HepG2 (cell line): ENCODE results near the gene AIP. TPM values are rescaled to one million over a fixed set of nuclear protein-coding genes. Genes with fewer than 3 reads are reported as not detected.

Experiments
- ATM ChIP-seq: fragments of 450-650 bp; IDR thresholded peaks from 2 replicates; pipeline ENCODE4 v1.7.1; 2017; ENCODE audit warnings: mild to moderate bottlenecking, borderline replicate concordance
- GZF1 ChIP-seq: sonication (generic); formaldehyde crosslinking; IDR thresholded peaks from 2 replicates; pipeline ENCODE4 v1.5.1; 2020; ENCODE audit warnings: mild to moderate bottlenecking, missing genetic modification reagents
- HDAC1 ChIP-seq: sonication (generic); formaldehyde crosslinking; IDR thresholded peaks from 2 replicates; pipeline ENCODE4 v1.5.1; 2020; ENCODE audit warnings: mild to moderate bottlenecking, missing genetic modification reagents
- HMG20A ChIP-seq: IDR thresholded peaks from 2 replicates; pipeline ENCODE4 v1.6.1; 2016; ENCODE audit warnings: borderline replicate concordance
- HOXD1 ChIP-seq: sonication (generic); formaldehyde crosslinking; IDR thresholded peaks from 2 replicates; pipeline ENCODE4 v1.5.0; 2020; ENCODE audit warnings: missing genetic modification reagents
- KLF6 ChIP-seq: IDR thresholded peaks from 2 replicates; pipeline ENCODE4 v1.8.0; 2016; ENCODE audit warnings: missing biosample characterization, missing genetic modification reagents
- LCORL ChIP-seq, 2 experiments: fragments of 450-650 bp in 1 of 2; sonication (generic) in 1 of 2; formaldehyde crosslinking in 1 of 2; IDR thresholded peaks; 2 replicates each; pipeline versions ENCODE4 v1.5.0 to v1.6.1; 2017 to 2020; ENCODE audit warnings: antibody characterized with exemption in 1 of 2, missing genetic modification reagents in 1 of 2
- MXD4 ChIP-seq: IDR thresholded peaks from 2 replicates; pipeline ENCODE4 v1.6.1; 2016; ENCODE audit warnings: mild to moderate bottlenecking, missing biosample characterization, missing genetic modification reagents
- NR1H2 ChIP-seq: sonication (generic); formaldehyde crosslinking; IDR thresholded peaks from 2 replicates; pipeline ENCODE4 v1.8.1; 2022; ENCODE audit warnings: low read depth, missing genetic modification reagents, borderline replicate concordance
- SALL1 ChIP-seq: sonication (generic); formaldehyde crosslinking; IDR thresholded peaks from 2 replicates; pipeline ENCODE4 v1.8.0; 2022; ENCODE audit warnings: mild to moderate bottlenecking, missing genetic modification reagents
- SSRP1 ChIP-seq: IDR thresholded peaks from 2 replicates; pipeline ENCODE4 v1.6.1; 2016; ENCODE audit warnings: control low read depth
- THYN1 ChIP-seq: sonication (generic); formaldehyde crosslinking; IDR thresholded peaks from 2 replicates; pipeline ENCODE4 v1.8.1; 2023; ENCODE audit warnings: low read depth, mild to moderate bottlenecking, moderate library complexity, missing genetic modification reagents, borderline replicate concordance
- ZNF10 ChIP-seq: sonication (generic); formaldehyde crosslinking; IDR thresholded peaks from 2 replicates; pipeline ENCODE4 v1.4.0; 2020; ENCODE audit warnings: mild to moderate bottlenecking, low read depth, missing genetic modification reagents, borderline replicate concordance
- ZNF264 ChIP-seq: sonication (generic); formaldehyde crosslinking; IDR thresholded peaks from 2 replicates; pipeline ENCODE4 v1.4.0; 2020; ENCODE audit warnings: missing genetic modification reagents
- ZNF44 ChIP-seq: sonication (generic); formaldehyde crosslinking; IDR thresholded peaks from 2 replicates; pipeline ENCODE4 v1.5.1; 2020; ENCODE audit warnings: mild to moderate bottlenecking, missing genetic modification reagents
- ZNF615 ChIP-seq: sonication (generic); formaldehyde crosslinking; IDR thresholded peaks from 2 replicates; pipeline ENCODE4 v1.5.0; 2020; ENCODE audit warnings: mild to moderate bottlenecking, missing genetic modification reagents, borderline replicate concordance
- ZNF670 ChIP-seq: sonication (generic); formaldehyde crosslinking; IDR thresholded peaks from 2 replicates; pipeline ENCODE4 v1.8.0; 2022; ENCODE audit warnings: mild to moderate bottlenecking, missing genetic modification reagents, borderline replicate concordance
- ZNF720 ChIP-seq: sonication (generic); formaldehyde crosslinking; IDR thresholded peaks from 2 replicates; pipeline ENCODE4 v1.4.0; 2020; ENCODE audit warnings: missing genetic modification reagents
- ZNF790 ChIP-seq: sonication (generic); formaldehyde crosslinking; IDR thresholded peaks from 2 replicates; pipeline ENCODE4 v1.8.0; 2022; ENCODE audit warnings: missing genetic modification reagents, mild to moderate bottlenecking, borderline replicate concordance
- polyA plus RNA-seq, 8 experiments: library from polyadenylated mRNA; depleted of rRNA in 3 of 8; stranded (reverse) in 7 of 8; unstranded in 1 of 8; fragments of >200 nt; fragmentation: Illumina TruSeq in 4 of 8; extraction: Trizol in 4 of 8; gene quantifications; 2 replicates each; pipeline versions ENCODE4 v1.2.1 to v1.2.3, GENCODE V29; 2011 to 2016; ENCODE audit warnings: low read depth in 4 of 8, missing spikeins in 1 of 8, mixed read lengths in 1 of 8; ENCODE audit not compliant: insufficient read depth in 1 of 8
- total RNA-seq, 5 experiments: library from RNA; depleted of rRNA; stranded (reverse); fragments of >200 nt; fragmentation: Illumina TruSeq; extraction: Trizol; gene quantifications; 2 replicates each; pipeline ENCODE4 v1.2.3, GENCODE V29; 2016; ENCODE audit warnings: low read depth in 1 of 5
- TF ChIP-seq, protein P1 (sequence below): sonication (generic); formaldehyde crosslinking; IDR thresholded peaks from 2 replicates; pipeline ENCODE4 v1.5.0; 2020; ENCODE audit warnings: mild to moderate bottlenecking, missing genetic modification reagents
- TF ChIP-seq, protein P2 (sequence below): sonication (generic); formaldehyde crosslinking; IDR thresholded peaks from 2 replicates; pipeline ENCODE4 v1.5.0; 2020; ENCODE audit warnings: mild to moderate bottlenecking, missing genetic modification reagents
- TF ChIP-seq, protein P3 (sequence below): sonication (generic); formaldehyde crosslinking; IDR thresholded peaks from 2 replicates; pipeline ENCODE4 v1.8.1; 2023; ENCODE audit warnings: mild to moderate bottlenecking, inconsistent platforms, moderate library complexity, missing genetic modification reagents, borderline replicate concordance
- TF ChIP-seq, protein P4 (sequence below): sonication (generic); formaldehyde crosslinking; IDR thresholded peaks from 2 replicates; pipeline ENCODE4 v1.4.0; 2020; ENCODE audit warnings: mild to moderate bottlenecking, missing genetic modification reagents, borderline replicate concordance

AIP gene
- total and polyA plus RNA-seq, 2 of the 13 experiments (the other 11 are each of a cell fraction or from before 2014, with no cell fraction given) = 51.8 to 110 TPM

DNA sequence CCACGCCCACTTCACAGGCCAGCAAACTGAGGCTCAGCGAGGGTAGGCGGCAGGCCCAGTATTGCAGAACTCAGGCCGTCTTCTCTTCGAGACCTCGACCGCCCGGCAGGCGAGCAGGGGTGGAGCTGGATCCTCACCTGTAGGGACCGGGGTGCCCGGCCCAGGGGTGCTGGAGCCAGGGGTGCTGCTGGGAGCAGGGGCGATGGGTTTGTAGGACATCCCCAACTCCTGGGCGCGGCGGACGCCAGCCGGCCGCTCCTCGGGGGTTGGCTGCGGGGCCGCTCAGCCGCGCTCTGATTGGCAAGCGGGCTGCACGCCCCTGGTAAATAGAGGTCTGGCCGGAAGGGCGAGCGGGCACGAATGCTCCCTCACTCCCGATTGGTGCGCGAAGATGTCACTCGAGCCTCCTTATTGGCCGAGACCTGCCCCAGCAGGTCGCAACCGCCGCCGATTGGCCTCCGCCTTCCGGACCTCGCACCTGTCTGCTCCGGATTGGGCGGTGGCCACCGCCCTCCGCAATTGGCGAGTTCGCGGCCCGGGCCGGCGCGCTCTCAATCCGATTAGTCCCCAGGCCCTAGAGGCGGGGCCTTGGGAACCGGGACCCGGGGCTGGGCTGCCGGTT, 25.1 kb downstream of the AIP start, which contains the start of gene CDK2AP2 (continued):
- TF ChIP-seq, protein P1, sequence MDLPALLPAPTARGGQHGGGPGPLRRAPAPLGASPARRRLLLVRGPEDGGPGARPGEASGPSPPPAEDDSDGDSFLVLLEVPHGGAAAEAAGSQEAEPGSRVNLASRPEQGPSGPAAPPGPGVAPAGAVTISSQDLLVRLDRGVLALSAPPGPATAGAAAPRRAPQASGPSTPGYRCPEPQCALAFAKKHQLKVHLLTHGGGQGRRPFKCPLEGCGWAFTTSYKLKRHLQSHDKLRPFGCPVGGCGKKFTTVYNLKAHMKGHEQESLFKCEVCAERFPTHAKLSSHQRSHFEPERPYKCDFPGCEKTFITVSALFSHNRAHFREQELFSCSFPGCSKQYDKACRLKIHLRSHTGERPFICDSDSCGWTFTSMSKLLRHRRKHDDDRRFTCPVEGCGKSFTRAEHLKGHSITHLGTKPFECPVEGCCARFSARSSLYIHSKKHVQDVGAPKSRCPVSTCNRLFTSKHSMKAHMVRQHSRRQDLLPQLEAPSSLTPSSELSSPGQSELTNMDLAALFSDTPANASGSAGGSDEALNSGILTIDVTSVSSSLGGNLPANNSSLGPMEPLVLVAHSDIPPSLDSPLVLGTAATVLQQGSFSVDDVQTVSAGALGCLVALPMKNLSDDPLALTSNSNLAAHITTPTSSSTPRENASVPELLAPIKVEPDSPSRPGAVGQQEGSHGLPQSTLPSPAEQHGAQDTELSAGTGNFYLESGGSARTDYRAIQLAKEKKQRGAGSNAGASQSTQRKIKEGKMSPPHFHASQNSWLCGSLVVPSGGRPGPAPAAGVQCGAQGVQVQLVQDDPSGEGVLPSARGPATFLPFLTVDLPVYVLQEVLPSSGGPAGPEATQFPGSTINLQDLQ (CRISPR knock-in tag) = no peak
- TF ChIP-seq MXD4 (CRISPR knock-in tag) (no peak; the same call in 1 of the 2 replicates), ATM (no peak), ZNF615 (CRISPR knock-in tag) (no peak; the same call in 1 of the 2 replicates), THYN1 (CRISPR knock-in tag) (no peak), ZNF790 (CRISPR knock-in tag) (peak; percentile 64; the same call in 1 of the 2 replicates), HMG20A (CRISPR knock-in tag) (no peak), SSRP1 (CRISPR knock-in tag) (no peak), ZNF10 (CRISPR knock-in tag) (no peak), KLF6 (CRISPR knock-in tag) (no peak), NR1H2 (CRISPR knock-in tag) (no peak), ZNF720 (CRISPR knock-in tag) (no peak), HDAC1 (CRISPR knock-in tag) (no peak; the same call in 1 of the 2 replicates), HOXD1 (CRISPR knock-in tag) (no peak; the same call in 1 of the 2 replicates), LCORL (IDR thresholded peaks at IDR 0.05) (no peak), LCORL (CRISPR knock-in tag; IDR thresholded peaks at IDR 0.05) (peak; percentile 44; the same call in 1 of the 2 replicates), ZNF44 (no peak), ZNF264 (CRISPR knock-in tag) (no peak), ZNF670 (CRISPR knock-in tag) (no peak), GZF1 (CRISPR knock-in tag) (no peak), SALL1 (CRISPR knock-in tag) (no peak)
- TF ChIP-seq, protein P2, sequence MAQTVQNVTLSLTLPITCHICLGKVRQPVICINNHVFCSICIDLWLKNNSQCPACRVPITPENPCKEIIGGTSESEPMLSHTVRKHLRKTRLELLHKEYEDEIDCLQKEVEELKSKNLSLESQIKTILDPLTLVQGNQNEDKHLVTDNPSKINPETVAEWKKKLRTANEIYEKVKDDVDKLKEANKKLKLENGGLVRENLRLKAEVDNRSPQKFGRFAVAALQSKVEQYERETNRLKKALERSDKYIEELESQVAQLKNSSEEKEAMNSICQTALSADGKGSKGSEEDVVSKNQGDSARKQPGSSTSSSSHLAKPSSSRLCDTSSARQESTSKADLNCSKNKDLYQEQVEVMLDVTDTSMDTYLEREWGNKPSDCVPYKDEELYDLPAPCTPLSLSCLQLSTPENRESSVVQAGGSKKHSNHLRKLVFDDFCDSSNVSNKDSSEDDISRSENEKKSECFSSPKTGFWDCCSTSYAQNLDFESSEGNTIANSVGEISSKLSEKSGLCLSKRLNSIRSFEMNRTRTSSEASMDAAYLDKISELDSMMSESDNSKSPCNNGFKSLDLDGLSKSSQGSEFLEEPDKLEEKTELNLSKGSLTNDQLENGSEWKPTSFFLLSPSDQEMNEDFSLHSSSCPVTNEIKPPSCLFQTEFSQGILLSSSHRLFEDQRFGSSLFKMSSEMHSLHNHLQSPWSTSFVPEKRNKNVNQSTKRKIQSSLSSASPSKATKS (CRISPR knock-in tag) = no peak
- TF ChIP-seq, protein P3, sequence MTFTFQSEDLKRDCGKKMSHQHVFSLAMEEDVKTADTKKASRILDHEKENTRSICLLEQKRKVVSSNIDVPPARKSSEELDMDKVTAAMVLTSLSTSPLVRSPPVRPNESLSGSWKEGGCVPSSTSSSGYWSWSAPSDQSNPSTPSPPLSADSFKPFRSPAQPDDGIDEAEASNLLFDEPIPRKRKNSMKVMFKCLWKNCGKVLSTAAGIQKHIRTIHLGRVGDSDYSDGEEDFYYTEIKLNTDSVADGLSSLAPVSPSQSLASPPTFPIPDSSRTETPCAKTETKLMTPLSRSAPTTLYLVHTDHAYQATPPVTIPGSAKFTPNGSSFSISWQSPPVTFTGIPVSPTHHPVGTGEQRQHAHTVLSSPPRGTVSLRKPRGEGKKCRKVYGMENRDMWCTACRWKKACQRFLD = no peak; the same call in 1 of the 2 replicates
- TF ChIP-seq, protein P4, sequence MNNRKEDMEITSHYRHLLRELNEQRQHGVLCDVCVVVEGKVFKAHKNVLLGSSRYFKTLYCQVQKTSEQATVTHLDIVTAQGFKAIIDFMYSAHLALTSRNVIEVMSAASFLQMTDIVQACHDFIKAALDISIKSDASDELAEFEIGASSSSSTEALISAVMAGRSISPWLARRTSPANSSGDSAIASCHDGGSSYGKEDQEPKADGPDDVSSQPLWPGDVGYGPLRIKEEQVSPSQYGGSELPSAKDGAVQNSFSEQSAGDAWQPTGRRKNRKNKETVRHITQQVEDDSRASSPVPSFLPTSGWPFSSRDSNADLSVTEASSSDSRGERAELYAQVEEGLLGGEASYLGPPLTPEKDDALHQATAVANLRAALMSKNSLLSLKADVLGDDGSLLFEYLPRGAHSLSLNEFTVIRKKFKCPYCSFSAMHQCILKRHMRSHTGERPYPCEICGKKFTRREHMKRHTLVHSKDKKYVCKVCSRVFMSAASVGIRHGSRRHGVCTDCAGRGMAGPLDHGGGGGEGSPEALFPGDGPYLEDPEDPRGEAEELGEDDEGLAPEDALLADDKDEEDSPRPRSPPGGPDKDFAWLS (CRISPR knock-in tag) = no peak
